SK-N-SH treated with all-trans-retinoic acid at 6 μM for 48 hours (cell line): Measurements from ENCODE around the gene PTPRG.

ENCODE experiments used
- ATAC-seq: fragments of 200-7000 bp; cut with Tn5 transposase; 3 replicates; pipeline ENCODE4 v1.9.1; 2020; ENCODE audit warnings: mild to moderate bottlenecking, moderate library complexity
- ARNTL ChIP-seq: fragments of 450-650 bp; formaldehyde crosslinking; IDR thresholded peaks from 2 replicates; pipeline ENCODE4 v1.5.0; 2020; ENCODE audit warnings: low read depth, mild to moderate bottlenecking, moderate library complexity, borderline replicate concordance
- BACH2 ChIP-seq: fragments of 250-450 bp; sonication (Bioruptor Pico); IDR thresholded peaks from 2 replicates; pipeline ENCODE4 v1.9.0; 2021; ENCODE audit warnings: mild to moderate bottlenecking, borderline replicate concordance
- CREB5 ChIP-seq: fragments of 250-450 bp; sonication (Bioruptor Pico); IDR thresholded peaks from 2 replicates; pipeline ENCODE4 v1.5.1; 2020; ENCODE audit warnings: low read depth, mild to moderate bottlenecking, moderate library complexity
- CSDC2 ChIP-seq: fragments of 250-450 bp; sonication (Bioruptor Pico); IDR thresholded peaks from 2 replicates; pipeline ENCODE4 v1.5.0; 2020; ENCODE audit warnings: mild to moderate bottlenecking, moderate library complexity
- ESRRG ChIP-seq: fragments of 250-450 bp; sonication (Bioruptor Pico); IDR thresholded peaks from 2 replicates; pipeline ENCODE4 v1.6.1; 2021; ENCODE audit warnings: mild to moderate bottlenecking
- GLIS3 ChIP-seq: fragments of 250-450 bp; sonication (Bioruptor Pico); IDR thresholded peaks from 2 replicates; pipeline ENCODE4 v1.5.0; 2020; ENCODE audit warnings: mild to moderate bottlenecking, moderate library complexity
- ISL1 ChIP-seq: fragments of 250-450 bp; sonication (Bioruptor Pico); IDR thresholded peaks from 2 replicates; pipeline ENCODE4 v2.1.2; 2022; ENCODE audit warnings: mild to moderate bottlenecking, moderate library complexity
- POU6F1 ChIP-seq: fragments of 250-450 bp; sonication (Bioruptor Pico); IDR thresholded peaks from 2 replicates; pipeline ENCODE4 v1.8.0; 2021; ENCODE audit warnings: low read depth, mild to moderate bottlenecking, moderate library complexity, borderline replicate concordance
- PPARA ChIP-seq: fragments of 250-450 bp; sonication (Bioruptor Pico); IDR thresholded peaks from 2 replicates; pipeline ENCODE4 v1.5.0; 2020; ENCODE audit warnings: mild to moderate bottlenecking, borderline replicate concordance
- RARB ChIP-seq: fragments of 250-450 bp; sonication (Bioruptor Pico); IDR thresholded peaks from 2 replicates; pipeline ENCODE4 v1.8.0; 2021; ENCODE audit warnings: mild to moderate bottlenecking, moderate library complexity
- SNAI2 ChIP-seq: fragments of 250-450 bp; sonication (Bioruptor Pico); IDR thresholded peaks from 2 replicates; pipeline ENCODE4 v1.5.0; 2020; ENCODE audit warnings: mild to moderate bottlenecking, moderate library complexity
- TCF4 ChIP-seq: fragments of 250-450 bp; sonication (Bioruptor Pico); IDR thresholded peaks from 2 replicates; pipeline ENCODE4 v1.8.0; 2021; ENCODE audit warnings: mild to moderate bottlenecking, moderate library complexity, borderline replicate concordance
- TOX ChIP-seq: fragments of 250-450 bp; sonication (Bioruptor Pico); IDR thresholded peaks from 2 replicates; pipeline ENCODE4 v1.8.0; 2021; ENCODE audit warnings: mild to moderate bottlenecking, moderate library complexity, borderline replicate concordance
- ZC3H10 ChIP-seq: fragments of 250-450 bp; sonication (Bioruptor Pico); IDR thresholded peaks from 2 replicates; pipeline ENCODE4 v1.5.1; 2021; ENCODE audit warnings: mild to moderate bottlenecking, moderate library complexity
- ZFP3 ChIP-seq: fragments of 250-450 bp; sonication (Bioruptor Pico); IDR thresholded peaks from 2 replicates; pipeline ENCODE4 v1.5.0; 2020; ENCODE audit warnings: mild to moderate bottlenecking, moderate library complexity
- ZFP30 ChIP-seq: fragments of 450-650 bp; formaldehyde crosslinking; IDR thresholded peaks from 2 replicates; pipeline ENCODE4 v1.5.0; 2022; ENCODE audit warnings: mild to moderate bottlenecking, moderate library complexity
- ZNF70 ChIP-seq: fragments of 450-650 bp; formaldehyde crosslinking; IDR thresholded peaks from 2 replicates; pipeline ENCODE4 v1.5.0; 2020; ENCODE audit warnings: mild to moderate bottlenecking, moderate library complexity
- ZNF8 ChIP-seq: fragments of 450-650 bp; formaldehyde crosslinking; IDR thresholded peaks from 2 replicates; pipeline ENCODE4 v1.5.0; 2020; ENCODE audit warnings: mild to moderate bottlenecking, moderate library complexity
- TF ChIP-seq, protein P1 (sequence below): fragments of 250-450 bp; sonication (Bioruptor Pico); IDR thresholded peaks from 2 replicates; pipeline ENCODE4 v1.5.1; 2021; ENCODE audit warnings: mild to moderate bottlenecking, moderate library complexity
- TF ChIP-seq, protein P2 (sequence below): fragments of 250-450 bp; sonication (Bioruptor Pico); IDR thresholded peaks from 2 replicates; pipeline ENCODE4 v1.8.0; 2020; ENCODE audit warnings: mild to moderate bottlenecking, moderate library complexity, borderline replicate concordance

Gene PTPRG

GRCh38 chr3:62149962-62150361 lies 588.6 kb downstream of the PTPRG start:
- TF ChIP-seq, protein P1, sequence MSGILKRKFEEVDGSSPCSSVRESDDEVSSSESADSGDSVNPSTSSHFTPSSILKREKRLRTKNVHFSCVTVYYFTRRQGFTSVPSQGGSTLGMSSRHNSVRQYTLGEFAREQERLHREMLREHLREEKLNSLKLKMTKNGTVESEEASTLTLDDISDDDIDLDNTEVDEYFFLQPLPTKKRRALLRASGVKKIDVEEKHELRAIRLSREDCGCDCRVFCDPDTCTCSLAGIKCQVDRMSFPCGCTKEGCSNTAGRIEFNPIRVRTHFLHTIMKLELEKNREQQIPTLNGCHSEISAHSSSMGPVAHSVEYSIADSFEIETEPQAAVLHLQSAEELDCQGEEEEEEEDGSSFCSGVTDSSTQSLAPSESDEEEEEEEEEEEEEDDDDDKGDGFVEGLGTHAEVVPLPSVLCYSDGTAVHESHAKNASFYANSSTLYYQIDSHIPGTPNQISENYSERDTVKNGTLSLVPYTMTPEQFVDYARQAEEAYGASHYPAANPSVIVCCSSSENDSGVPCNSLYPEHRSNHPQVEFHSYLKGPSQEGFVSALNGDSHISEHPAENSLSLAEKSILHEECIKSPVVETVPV (CRISPR knock-in tag) = no peak
- TF ChIP-seq ESRRG (CRISPR knock-in tag) = no peak
- TF ChIP-seq, protein P2, sequence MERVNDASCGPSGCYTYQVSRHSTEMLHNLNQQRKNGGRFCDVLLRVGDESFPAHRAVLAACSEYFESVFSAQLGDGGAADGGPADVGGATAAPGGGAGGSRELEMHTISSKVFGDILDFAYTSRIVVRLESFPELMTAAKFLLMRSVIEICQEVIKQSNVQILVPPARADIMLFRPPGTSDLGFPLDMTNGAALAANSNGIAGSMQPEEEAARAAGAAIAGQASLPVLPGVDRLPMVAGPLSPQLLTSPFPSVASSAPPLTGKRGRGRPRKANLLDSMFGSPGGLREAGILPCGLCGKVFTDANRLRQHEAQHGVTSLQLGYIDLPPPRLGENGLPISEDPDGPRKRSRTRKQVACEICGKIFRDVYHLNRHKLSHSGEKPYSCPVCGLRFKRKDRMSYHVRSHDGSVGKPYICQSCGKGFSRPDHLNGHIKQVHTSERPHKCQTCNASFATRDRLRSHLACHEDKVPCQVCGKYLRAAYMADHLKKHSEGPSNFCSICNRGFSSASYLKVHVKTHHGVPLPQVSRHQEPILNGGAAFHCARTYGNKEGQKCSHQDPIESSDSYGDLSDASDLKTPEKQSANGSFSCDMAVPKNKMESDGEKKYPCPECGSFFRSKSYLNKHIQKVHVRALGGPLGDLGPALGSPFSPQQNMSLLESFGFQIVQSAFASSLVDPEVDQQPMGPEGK = no peak
- TF ChIP-seq POU6F1 (CRISPR knock-in tag) = no peak
- no peak for TF ChIP-seq GLIS3 (CRISPR knock-in tag)
- TF ChIP-seq ZC3H10 (CRISPR knock-in tag) = no peak
- TF ChIP-seq CSDC2 (CRISPR knock-in tag) = no peak
- no peak for TF ChIP-seq ZNF8 (CRISPR knock-in tag)
- no peak for TF ChIP-seq TOX (CRISPR knock-in tag)
- no peak; the same call in 2 of the 3 replicates for ATAC-seq

GRCh38 chr3:62151591-62151990 lies 590.2 kb downstream of the PTPRG start:
- ATAC-seq = no peak
- no peak for TF ChIP-seq RARB (CRISPR knock-in tag)
- TF ChIP-seq GLIS3 (CRISPR knock-in tag) = no peak
- TF ChIP-seq TCF4 = no peak
- no peak for TF ChIP-seq CREB5 (CRISPR knock-in tag)
- TF ChIP-seq ISL1 (CRISPR knock-in tag) = no peak
- TF ChIP-seq, all 23 proteins: peak for 0

DNA sequence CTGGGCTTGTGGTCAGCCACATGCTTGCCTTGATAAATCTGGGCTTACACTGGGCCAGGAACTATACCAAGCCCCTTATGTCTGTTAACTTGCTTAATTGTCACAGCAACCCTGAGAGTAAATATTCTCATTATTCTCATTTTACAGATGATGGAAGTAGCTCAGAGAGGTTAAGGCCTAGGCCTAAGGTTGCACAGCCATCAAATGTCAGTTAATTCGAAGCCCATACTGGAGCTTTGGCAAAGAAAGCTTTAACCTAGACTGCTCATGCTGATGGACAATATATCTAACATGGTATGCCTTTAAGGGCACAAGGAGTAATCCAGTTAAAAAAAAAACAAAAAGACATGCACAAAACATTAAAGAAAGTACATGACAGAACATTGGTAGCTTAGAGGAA lies 591.9 kb downstream of the PTPRG start:
- no peak for ATAC-seq
- no peak for TF ChIP-seq CSDC2 (CRISPR knock-in tag)
- TF ChIP-seq ESRRG (CRISPR knock-in tag) = no peak
- TF ChIP-seq, protein P2 = no peak
- TF ChIP-seq ZNF70 = no peak
- TF ChIP-seq GLIS3 (CRISPR knock-in tag) = no peak
- no peak for TF ChIP-seq TCF4
- no peak for TF ChIP-seq PPARA (CRISPR knock-in tag)
- no peak for TF ChIP-seq RARB (CRISPR knock-in tag)
- no peak for TF ChIP-seq ZFP30 (CRISPR knock-in tag)
- TF ChIP-seq CREB5 (CRISPR knock-in tag) = no peak
- TF ChIP-seq ZNF8 (CRISPR knock-in tag) = no peak
- TF ChIP-seq BACH2 (CRISPR knock-in tag) = no peak
- no peak for TF ChIP-seq ISL1 (CRISPR knock-in tag)
- no peak for TF ChIP-seq ARNTL (CRISPR knock-in tag)
- no peak for TF ChIP-seq ZFP3 (CRISPR knock-in tag)
- TF ChIP-seq SNAI2 (CRISPR knock-in tag) = no peak
- TF ChIP-seq ZC3H10 (CRISPR knock-in tag) = no peak
